Endothelial cell of umbilical vein (primary cell): ENCODE results near the gene TOR4A.

Source experiments
- CTCF ChIP-seq, 2 donors: IDR thresholded peaks; 1 replicate in 1 of 2; 2 replicates in 1 of 2; pipeline ENCODE4 v1.5.1; 2011; ENCODE audit warnings: low read length in 2 of 2, mild to moderate bottlenecking in 2 of 2, moderate library complexity in 2 of 2, control low read depth in 1 of 2, inconsistent platforms in 1 of 2, low read depth in 1 of 2; ENCODE audit not compliant: insufficient read depth in 1 of 2; ENCODE audit errors: extremely low read depth in 1 of 2
- EZH2 ChIP-seq: IDR thresholded peaks from 2 replicates; pipeline ENCODE4 v1.6.1; 2012; ENCODE audit warnings: borderline replicate concordance, low read depth, mild to moderate bottlenecking, moderate library complexity, low read length, inconsistent platforms; ENCODE audit not compliant: severe bottlenecking
- FOS ChIP-seq: IDR thresholded peaks from 2 replicates; pipeline ENCODE4 v1.6.1; 2011; ENCODE audit warnings: mild to moderate bottlenecking, low read length, moderate library complexity, borderline replicate concordance; ENCODE audit not compliant: insufficient read depth
- JUN ChIP-seq: IDR thresholded peaks from 2 replicates; pipeline ENCODE4 v1.6.1; 2011; ENCODE audit warnings: borderline replicate concordance, low read depth; ENCODE audit not compliant: insufficient read length, insufficient read depth
- MAX ChIP-seq: IDR thresholded peaks from 2 replicates; pipeline ENCODE4 v1.6.1; 2011; ENCODE audit not compliant: insufficient read depth, insufficient read length
- POLR2A ChIP-seq: IDR thresholded peaks from 2 replicates; pipeline ENCODE4 v1.6.1; 2012; ENCODE audit warnings: low read depth, mild to moderate bottlenecking, control low read depth, low read length
- POLR2AphosphoS5 ChIP-seq: IDR thresholded peaks from 2 replicates; pipeline ENCODE4 v1.6.1; 2012; ENCODE audit warnings: low read depth, mild to moderate bottlenecking, control low read depth, low read length, moderate library complexity; ENCODE audit not compliant: insufficient read depth

- TF ChIP-seq EZH2 (no peak), POLR2A (no peak), POLR2AphosphoS5 (peak; percentile 27), CTCF (IDR thresholded peaks at IDR 0.05; ENCODE audit: extremely low read depth in 1 of 2, insufficient read depth in 1 of 2, low read depth in 1 of 2, low read length in 2 of 2) (no peak), JUN (no peak), FOS (no peak), MAX (no peak)
These were observed 14.6 kb upstream of the TOR4A start for GRCh38 chr9:137262909-137263285.
